OCI-LY7 (cell line): ENCODE results near the gene MSRB3.

Experiments used
- CTCF ChIP-seq: fragments of 200-600 bp; sonication (generic); conservative IDR thresholded peaks from 2 replicates; pipeline ENCODE4 v1.5.1; 2014; ENCODE audit warnings: mild to moderate bottlenecking, antibody characterized with exemption, low read length, moderate library complexity, mixed read lengths
- EZH2phosphoT487 ChIP-seq: fragments of 200-600 bp; sonication (generic); IDR thresholded peaks from 2 replicates; pipeline ENCODE4 v1.6.1; 2018; ENCODE audit warnings: low read depth, borderline replicate concordance, mild to moderate bottlenecking, mixed run types, antibody characterized with exemption, low read length, moderate library complexity, mixed read lengths

DNA sequence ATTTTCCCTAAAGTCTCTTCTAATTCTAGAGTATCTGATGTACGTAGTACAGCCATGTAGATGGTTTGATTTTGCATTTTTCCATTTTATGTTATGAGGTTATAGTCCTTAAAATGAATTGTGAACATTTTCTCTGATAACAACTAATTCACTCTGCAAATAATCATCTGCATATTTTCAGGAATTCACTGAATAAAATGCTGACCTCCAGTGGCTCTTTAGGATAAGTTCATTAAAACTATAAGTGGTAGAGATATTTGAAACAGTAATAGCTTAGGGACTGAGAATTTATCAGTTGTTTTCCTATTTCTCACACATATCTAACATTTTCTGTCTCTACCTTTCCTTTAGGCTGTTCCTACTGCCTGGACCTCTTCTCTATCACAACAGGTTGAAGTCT is 4.4 kb downstream of the MSRB3 start:
- TF ChIP-seq EZH2phosphoT487 (no peak), CTCF (peak; percentile 57)
